ENCODE measurements around the gene KCNC1.

KCNC1 gene

DNA sequence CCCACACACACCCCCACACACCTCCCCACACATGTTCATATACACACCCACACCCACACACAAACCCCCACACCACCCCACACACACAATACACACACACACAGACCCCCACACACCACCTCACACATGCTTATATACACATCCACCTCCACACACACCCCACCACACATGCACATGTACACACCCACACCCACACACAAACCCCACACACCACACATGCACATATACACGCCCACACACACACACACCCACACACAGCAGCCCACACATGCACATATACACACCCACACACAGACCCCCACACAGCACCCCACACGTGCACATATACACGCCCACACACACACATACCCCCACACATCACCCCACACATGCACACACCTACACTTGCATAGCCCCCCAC lies 29.1 kb downstream of the KCNC1 start:
- Histone ChIP-seq H3K4me1 (no peaks in the 10 kb centered on the region), H3K36me3 (no peaks in the 10 kb centered on the region), H3K4me3 (no peak overlapping the region), H3K27me3 (peaks cover 0 to 20% of the 10 kb centered on the region in 2 donors), H3K9me3 (peaks cover 0 to under 1% (median under 1%) of the 10 kb centered on the region in 3 donors), H3K27ac (no peak overlapping the region)
- no peak for DNase-seq
- TF ChIP-seq, protein P1, sequence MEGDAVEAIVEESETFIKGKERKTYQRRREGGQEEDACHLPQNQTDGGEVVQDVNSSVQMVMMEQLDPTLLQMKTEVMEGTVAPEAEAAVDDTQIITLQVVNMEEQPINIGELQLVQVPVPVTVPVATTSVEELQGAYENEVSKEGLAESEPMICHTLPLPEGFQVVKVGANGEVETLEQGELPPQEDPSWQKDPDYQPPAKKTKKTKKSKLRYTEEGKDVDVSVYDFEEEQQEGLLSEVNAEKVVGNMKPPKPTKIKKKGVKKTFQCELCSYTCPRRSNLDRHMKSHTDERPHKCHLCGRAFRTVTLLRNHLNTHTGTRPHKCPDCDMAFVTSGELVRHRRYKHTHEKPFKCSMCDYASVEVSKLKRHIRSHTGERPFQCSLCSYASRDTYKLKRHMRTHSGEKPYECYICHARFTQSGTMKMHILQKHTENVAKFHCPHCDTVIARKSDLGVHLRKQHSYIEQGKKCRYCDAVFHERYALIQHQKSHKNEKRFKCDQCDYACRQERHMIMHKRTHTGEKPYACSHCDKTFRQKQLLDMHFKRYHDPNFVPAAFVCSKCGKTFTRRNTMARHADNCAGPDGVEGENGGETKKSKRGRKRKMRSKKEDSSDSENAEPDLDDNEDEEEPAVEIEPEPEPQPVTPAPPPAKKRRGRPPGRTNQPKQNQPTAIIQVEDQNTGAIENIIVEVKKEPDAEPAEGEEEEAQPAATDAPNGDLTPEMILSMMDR (IDR thresholded peaks at IDR 0.05), result no peak
- intact Hi-C loops (cut with DNase I; ENCODE audit: low total_unique reads), result no loop called here

DNA sequence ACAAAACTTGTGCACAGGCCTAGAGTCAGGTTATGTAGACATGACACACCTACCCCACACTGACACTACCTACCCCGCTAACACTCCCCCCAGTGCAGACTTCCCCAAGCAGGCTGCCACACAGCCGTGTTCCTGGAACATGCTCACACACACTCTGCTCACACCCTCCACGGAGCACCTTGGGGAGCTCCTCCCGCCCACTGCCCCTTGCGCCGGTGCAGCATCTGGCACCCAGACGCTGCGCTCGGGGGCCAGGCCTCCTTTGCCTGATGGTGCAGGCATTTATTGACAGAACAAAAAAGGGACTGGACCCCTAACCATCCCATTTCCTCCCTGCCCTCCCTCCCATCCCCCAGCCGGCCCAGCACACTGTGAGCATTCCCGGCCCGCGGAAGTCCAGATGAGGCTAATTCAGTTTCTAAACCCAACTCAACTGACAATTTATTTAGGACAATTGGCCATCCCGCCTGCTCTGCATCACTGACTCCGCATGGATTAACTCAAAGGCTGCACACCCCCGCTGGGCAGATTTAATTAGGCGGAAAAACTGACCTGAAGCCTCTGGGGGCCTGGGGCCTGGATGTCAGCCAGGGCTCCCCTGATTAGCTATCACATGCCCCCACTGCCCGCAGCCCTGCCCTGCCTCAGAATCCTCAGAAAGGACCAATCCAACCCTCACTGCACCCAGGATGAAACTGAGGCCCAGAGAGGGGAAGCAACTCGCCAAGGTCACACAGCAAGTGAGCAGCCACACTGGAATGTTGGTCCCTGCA lies 30.1 kb downstream of the KCNC1 start:
- TF ChIP-seq, protein P1 (IDR thresholded peaks at IDR 0.05), result no peak
- Histone ChIP-seq H3K27ac (no peak overlapping the region), H3K27me3 (peaks cover 0 to 20% of the 10 kb centered on the region in 2 donors), H3K4me1 (no peaks in the 10 kb centered on the region), H3K4me3 (no peak overlapping the region), H3K9me3 (no peaks in the 10 kb centered on the region), H3K36me3 (no peaks in the 10 kb centered on the region)
- DNase-seq, result no peak
- intact Hi-C loops (cut with DNase I; ENCODE audit: low total_unique reads), result no loop called here

DNA sequence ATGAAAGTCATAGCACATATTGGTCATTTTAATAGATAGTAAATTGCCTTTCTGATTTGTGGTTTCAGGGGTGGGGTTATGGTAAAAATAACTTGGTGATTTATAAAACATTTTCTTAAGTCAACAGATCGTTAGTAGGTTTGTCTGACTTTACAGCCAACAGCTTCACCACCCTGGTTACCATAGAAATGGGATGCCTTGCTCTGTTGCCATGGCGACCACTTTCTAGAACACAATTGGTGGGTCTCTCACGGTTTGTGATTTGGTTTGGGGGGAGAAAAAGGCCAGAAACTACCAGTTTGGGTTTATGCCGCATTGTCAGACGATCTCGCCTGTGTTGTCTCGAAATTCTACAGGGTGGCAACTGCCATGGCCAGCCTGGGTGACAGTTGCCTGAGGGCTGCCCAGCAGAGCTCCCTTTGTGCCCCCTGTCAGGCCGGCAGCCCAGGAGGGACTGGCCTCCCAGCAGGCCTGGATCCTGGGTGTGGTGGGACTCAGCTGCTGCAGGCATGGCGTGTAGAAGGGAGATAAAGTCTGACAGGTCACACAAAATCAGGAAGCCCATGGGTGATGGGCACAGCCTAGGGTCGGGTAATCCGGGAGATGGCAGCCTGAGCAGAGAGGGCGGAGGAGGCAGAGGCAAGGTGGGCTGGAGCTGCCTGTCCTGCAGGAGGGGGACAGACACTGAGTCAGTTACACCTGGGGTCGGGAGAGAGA lies 30.9 kb downstream of the KCNC1 start:
- intact Hi-C loops (cut with DNase I; ENCODE audit: low total_unique reads), result no loop called here
- Histone ChIP-seq H3K27me3 (peaks cover 0 to 20% of the 10 kb centered on the region in 2 donors), H3K27ac (no peak overlapping the region), H3K4me1 (no peaks in the 10 kb centered on the region), H3K9me3 (no peaks in the 10 kb centered on the region), H3K4me3 (no peak overlapping the region), H3K36me3 (no peaks in the 10 kb centered on the region)
- no peak for DNase-seq
- TF ChIP-seq, protein P1 (IDR thresholded peaks at IDR 0.05), result no peak

DNA sequence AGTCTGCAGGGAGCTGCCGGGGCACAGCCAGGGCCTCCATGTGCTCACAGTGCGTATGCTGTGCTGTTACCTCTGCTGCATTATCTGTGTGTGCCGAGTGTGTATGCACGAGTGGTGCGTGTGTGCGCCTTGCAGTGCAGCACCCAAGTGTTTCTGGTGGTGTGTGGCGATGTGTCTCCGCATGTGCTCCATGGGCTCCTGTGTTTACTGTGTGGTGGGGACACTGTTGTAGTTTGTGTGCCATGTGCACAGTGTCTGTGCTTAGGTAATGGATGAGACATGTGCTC lies 31.4 kb downstream of the KCNC1 start:
- TF ChIP-seq, protein P1 (IDR thresholded peaks at IDR 0.05), result no peak
- intact Hi-C loops (cut with DNase I; ENCODE audit: low total_unique reads), result no loop called here
- H3K9me3 ChIP-seq, result no peaks in the 10 kb centered on the region
- no peak overlapping the region for H3K4me3 ChIP-seq
- H3K4me1 ChIP-seq, result no peaks in the 10 kb centered on the region
- H3K27ac ChIP-seq, result no peak overlapping the region
- DNase-seq, result no peak
- H3K27me3 ChIP-seq, result peaks cover 0 to 20% of the 10 kb centered on the region in 2 donors
- no peaks in the 10 kb centered on the region for H3K36me3 ChIP-seq

DNA sequence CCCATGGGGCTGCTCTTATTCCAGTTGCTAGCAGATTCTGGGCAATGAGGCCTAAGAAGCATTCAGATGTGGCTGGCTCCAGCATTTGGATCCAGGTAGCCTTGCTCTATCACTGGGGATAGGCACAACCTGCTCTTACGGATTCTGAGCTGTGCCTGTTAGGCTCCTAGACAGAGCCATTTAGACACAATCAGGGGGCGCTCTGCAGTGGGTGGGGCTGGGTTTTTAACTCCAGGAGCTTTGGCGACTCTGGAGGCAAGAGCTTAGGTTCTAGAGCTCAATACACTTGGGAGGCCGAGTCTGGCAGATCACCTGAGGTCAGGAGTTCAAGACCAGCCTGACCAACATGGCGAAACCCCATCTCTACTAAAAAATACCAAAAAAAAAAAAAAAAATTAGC lies 32.0 kb downstream of the KCNC1 start:
- H3K4me1 ChIP-seq, result no peaks in the 10 kb centered on the region
- DNase-seq, result no peak
- no peak overlapping the region for H3K27ac ChIP-seq
- TF ChIP-seq, protein P1 (IDR thresholded peaks at IDR 0.05), result no peak
- H3K9me3 ChIP-seq, result no peaks in the 10 kb centered on the region
- H3K4me3 ChIP-seq, result no peak overlapping the region
- intact Hi-C loops (cut with DNase I; ENCODE audit: low total_unique reads), result no loop called here
- peaks cover 0 to 20% of the 10 kb centered on the region in 2 donors for H3K27me3 ChIP-seq
- no peaks in the 10 kb centered on the region for H3K36me3 ChIP-seq

Measured in tibial artery (tissue), 4 donors.